Nephron (organoid): Measurements from ENCODE around the gene KRT80.
A peak's percentile ranks its signal among the peaks of the same experiment; 100 is the strongest.

Experiments
- H3K27ac Mint-ChIP-seq, 3 experiments: 2 replicates each; pipeline ENCODE4 v1.8.0; 2020; ENCODE audit warnings: mixed read lengths in 3 of 3, mild to moderate bottlenecking in 2 of 3, moderate library complexity in 1 of 3
- H3K27me3 Mint-ChIP-seq: 2 replicates; pipeline ENCODE4 v1.8.0; 2021; ENCODE audit warnings: low read depth, mild to moderate bottlenecking, moderate library complexity, mixed read lengths
- H3K36me3 Mint-ChIP-seq: 2 replicates; pipeline ENCODE4 v1.8.0; 2020; ENCODE audit warnings: low read depth, mixed read lengths
- H3K4me1 Mint-ChIP-seq: 2 replicates; pipeline ENCODE4 v1.8.0; 2020; ENCODE audit warnings: mixed read lengths
- H3K4me3 Mint-ChIP-seq, 3 experiments: 2 replicates each; pipeline ENCODE4 v1.8.0; 2020; ENCODE audit warnings: mild to moderate bottlenecking in 3 of 3, mixed read lengths in 3 of 3, moderate library complexity in 2 of 3
- H3K9me3 Mint-ChIP-seq: 2 replicates; pipeline ENCODE4 v1.8.0; 2020; ENCODE audit warnings: mixed read lengths
- TF ChIP-seq, protein P1 (sequence below), 3 experiments: fragments of 200-600 bp; sonication (generic); IDR thresholded peaks; one replicate each; pipeline ENCODE4 v1.5.0; 2021; ENCODE audit warnings: antibody characterized with exemption in 3 of 3; ENCODE audit not compliant: unreplicated experiment in 3 of 3

KRT80 gene

DNA sequence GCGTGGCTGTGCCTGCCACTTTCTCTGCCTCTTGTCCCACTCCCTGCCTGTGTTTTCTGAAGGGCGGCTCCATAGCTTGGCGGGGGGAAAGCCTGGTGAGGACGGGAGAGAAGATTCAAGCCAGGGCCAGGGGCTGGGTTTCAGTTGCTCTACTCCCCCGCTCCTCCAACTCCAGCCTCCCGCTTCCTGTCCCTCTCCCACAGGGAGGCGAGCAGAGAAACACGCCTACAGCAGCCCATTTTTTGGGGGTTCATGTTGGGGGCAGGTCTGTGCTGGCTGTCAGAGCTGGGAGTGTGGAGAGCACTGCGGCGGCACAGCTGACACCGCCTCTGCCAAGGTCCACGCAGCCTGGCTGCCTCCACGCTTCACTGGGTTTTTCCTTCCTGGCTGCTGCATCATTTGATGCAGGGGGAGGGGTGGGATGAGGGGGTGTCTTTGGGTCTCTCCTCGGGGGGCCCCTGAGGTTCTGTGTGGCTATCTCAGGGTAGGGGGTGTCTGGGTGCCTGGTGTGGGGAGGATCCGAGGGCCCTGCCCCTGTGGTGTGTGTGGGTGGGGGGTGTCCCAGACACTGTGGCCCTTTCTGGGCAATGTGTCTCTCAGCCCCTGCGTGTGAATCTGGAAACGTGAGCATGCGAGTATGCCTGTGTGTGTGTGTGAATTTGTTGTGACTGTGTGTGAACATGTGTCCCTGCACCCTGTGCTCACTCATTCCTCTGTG is 10.7 kb upstream of the KRT80 start:
- peaks cover 71% of the 10 kb centered on the region for H3K4me1 Mint-ChIP-seq
- H3K9me3 Mint-ChIP-seq = no peaks in the 10 kb centered on the region
- no peaks in the 10 kb centered on the region for H3K36me3 Mint-ChIP-seq

DNA sequence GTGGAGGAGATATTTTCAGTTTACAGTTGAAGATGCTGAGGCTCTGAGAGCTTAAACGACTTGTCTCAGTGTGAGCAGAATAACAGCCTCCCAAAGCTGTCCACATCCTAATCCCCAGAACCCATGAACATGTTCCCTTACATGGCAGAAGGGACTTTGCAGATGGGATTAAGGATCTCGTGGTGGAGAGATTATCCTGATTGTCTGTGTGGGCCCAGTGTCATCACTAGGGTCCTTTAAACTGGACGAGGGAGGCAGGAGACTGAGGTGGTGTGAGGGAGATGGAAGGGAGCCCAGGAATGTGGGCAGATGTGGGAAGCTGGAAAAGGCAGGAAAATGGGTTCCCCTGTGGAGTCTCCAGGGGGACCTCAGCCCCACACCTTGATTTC is 9.6 kb upstream of the KRT80 start:
- TF ChIP-seq, protein P1, sequence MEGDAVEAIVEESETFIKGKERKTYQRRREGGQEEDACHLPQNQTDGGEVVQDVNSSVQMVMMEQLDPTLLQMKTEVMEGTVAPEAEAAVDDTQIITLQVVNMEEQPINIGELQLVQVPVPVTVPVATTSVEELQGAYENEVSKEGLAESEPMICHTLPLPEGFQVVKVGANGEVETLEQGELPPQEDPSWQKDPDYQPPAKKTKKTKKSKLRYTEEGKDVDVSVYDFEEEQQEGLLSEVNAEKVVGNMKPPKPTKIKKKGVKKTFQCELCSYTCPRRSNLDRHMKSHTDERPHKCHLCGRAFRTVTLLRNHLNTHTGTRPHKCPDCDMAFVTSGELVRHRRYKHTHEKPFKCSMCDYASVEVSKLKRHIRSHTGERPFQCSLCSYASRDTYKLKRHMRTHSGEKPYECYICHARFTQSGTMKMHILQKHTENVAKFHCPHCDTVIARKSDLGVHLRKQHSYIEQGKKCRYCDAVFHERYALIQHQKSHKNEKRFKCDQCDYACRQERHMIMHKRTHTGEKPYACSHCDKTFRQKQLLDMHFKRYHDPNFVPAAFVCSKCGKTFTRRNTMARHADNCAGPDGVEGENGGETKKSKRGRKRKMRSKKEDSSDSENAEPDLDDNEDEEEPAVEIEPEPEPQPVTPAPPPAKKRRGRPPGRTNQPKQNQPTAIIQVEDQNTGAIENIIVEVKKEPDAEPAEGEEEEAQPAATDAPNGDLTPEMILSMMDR (IDR thresholded peaks at IDR 0.05; ENCODE audit: unreplicated experiment in 3 of 3) = no peak
- H3K4me3 Mint-ChIP-seq = peak overlapping the region; percentile 50 to 66 (median 51)
- H3K4me1 Mint-ChIP-seq = peaks cover 75% of the 10 kb centered on the region
- no peaks in the 10 kb centered on the region for H3K9me3 Mint-ChIP-seq
- H3K27me3 Mint-ChIP-seq = peaks cover 20% of the 10 kb centered on the region
- no peaks in the 10 kb centered on the region for H3K36me3 Mint-ChIP-seq
- H3K27ac Mint-ChIP-seq = peak overlapping the region; percentile 89 to 93 (median 93)

More for the DNA sequence above, 10.7 kb upstream of the KRT80 start:
- Mint-ChIP-seq H3K27me3 (peaks cover 20% of the 10 kb centered on the region), H3K4me3 (peak overlapping the region; percentile 62 to 79 (median 66)), H3K27ac (peak overlapping the region; percentile 60 to 97 (median 93))
- TF ChIP-seq, protein P1 (IDR thresholded peaks at IDR 0.05; ENCODE audit: unreplicated experiment in 3 of 3) = no peak

DNA sequence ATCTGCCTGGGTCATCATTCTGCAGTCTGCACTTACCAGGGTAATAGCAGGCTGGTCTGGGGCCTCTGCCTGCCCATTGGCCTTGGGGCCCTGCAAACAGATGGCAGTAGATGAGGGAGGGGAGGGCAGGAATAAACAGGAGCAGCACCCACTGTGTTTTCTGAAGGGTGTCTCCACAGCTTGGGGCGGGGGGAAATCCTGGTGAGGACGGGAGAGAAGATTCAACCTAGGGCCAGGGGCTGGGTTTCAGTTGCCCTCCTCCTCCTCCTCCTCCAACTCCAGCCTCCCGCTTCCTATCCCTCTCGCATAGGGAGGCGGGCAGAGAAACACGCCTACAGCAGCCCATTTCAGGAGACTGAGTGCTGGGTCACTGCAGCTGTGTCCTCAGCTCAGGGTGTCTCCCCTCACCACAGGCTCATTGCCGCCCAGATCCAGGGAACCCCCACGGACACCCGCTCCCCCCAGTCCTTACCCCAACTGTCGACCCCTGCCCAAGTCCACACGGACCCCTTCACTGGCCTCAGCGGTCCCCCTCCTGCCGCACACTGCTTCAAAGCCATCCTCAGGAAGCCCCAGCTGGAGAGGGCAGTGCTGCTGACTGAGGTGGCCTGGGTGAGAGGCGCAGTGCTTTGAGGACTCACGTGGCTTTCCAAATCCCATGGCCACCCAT is 9.1 kb upstream of the KRT80 start:
- Mint-ChIP-seq H3K4me1 (peaks cover 73% of the 10 kb centered on the region), H3K9me3 (no peaks in the 10 kb centered on the region), H3K27ac (peak overlapping the region; percentile 89 to 93 (median 93)), H3K36me3 (no peaks in the 10 kb centered on the region), H3K27me3 (peaks cover 17% of the 10 kb centered on the region), H3K4me3 (peak overlapping the region in 2 of 3 experiments; percentile 50 to 51)
- TF ChIP-seq, protein P1 (IDR thresholded peaks at IDR 0.05; ENCODE audit: unreplicated experiment in 3 of 3) = no peak

DNA sequence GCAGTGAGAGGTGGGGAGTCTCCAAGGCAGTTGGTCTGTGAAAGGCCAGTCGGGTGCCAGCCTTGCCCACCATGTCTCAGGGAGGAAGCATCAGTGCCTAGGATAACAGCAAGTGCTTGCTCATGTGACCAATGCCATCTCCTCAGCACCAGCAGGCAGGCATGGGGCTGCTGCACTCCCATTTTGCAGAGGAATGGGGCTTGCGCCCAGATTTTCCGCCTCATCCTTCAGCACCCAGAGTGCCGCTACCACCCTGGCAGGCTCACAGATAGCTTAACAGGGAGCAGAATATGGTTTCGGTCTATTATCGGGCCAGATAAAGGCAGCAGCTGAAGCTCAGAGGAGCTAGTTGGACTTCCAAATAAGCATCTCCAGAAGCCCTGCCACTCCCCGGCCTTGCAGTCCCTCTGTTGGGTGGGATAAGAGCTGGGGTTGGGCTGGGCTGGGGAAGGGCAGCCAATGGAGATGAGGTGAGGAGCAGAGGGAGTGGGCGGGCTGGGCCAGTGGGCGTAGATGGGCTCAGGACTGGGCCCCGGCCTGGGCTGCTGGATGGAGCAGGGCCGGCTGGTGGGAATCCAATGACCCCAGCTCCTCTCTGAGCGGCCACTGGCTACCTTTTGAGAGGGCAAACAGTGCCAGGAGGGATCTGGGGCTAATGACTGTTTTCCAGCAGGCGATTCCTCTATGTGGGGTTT is 8.4 kb upstream of the KRT80 start:
- Mint-ChIP-seq H3K27ac (peak overlapping the region; percentile 89 to 93 (median 93)), H3K4me3 (peak overlapping the region in 1 of 3 experiments; percentile 20), H3K27me3 (peaks cover 13% of the 10 kb centered on the region), H3K36me3 (no peaks in the 10 kb centered on the region), H3K4me1 (peaks cover 74% of the 10 kb centered on the region), H3K9me3 (no peaks in the 10 kb centered on the region)
- TF ChIP-seq, protein P1 (IDR thresholded peaks at IDR 0.05; ENCODE audit: unreplicated experiment in 3 of 3) = no peak

DNA sequence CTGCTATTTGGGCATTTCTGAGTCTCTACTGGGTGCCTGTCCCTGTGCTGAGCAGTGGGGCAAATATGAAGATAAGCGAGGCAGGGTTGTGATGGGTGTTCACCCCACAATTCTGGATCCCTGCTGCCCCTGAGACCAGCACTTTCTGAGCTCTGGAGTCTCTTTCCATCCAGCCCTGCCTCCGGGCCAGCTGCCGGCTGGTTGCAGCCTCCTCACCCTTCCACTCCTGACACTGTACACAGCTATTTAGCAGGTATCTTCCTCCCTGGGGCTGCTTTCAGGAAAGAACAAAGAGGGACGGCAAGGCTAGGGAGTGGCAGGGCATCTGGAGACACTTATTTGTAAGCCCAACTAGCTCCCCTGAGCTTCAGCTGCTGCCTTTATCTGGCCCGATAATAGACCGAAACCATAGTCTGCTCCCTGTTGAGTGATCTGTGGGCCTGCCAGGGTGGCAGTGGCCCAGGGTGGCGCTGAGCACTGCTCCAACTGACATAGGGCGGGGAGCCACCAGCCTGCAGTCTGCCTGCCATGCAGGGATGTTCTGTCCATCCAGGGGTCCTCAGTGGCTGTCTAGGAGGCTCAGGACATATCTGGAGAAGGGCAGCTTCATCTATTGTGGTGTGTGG is 7.6 kb upstream of the KRT80 start:
- TF ChIP-seq, protein P1 (IDR thresholded peaks at IDR 0.05; ENCODE audit: unreplicated experiment in 3 of 3) = no peak
- Mint-ChIP-seq H3K27ac (peak overlapping the region; percentile 1 to 93 (median 85)), H3K27me3 (peaks cover 13% of the 10 kb centered on the region), H3K9me3 (no peaks in the 10 kb centered on the region), H3K4me3 (no peak overlapping the region), H3K4me1 (peaks cover 78% of the 10 kb centered on the region), H3K36me3 (no peaks in the 10 kb centered on the region)
